Duodenal mucosa (tissue), 2 donors: ENCODE measurements around the gene WASHC4.

Experiments
- H3K27ac ChIP-seq: one replicate; pipeline ENCODE4 v1.7.0; 2013; ENCODE audit warnings: low read depth, low read length
- H3K27me3 ChIP-seq, 2 donors: one replicate each; pipeline ENCODE4 v1.7.0; 2013; ENCODE audit warnings: low read length in 2 of 2, control low read depth in 1 of 2; ENCODE audit not compliant: insufficient read depth in 2 of 2, control insufficient read depth in 1 of 2
- H3K36me3 ChIP-seq, 2 donors: one replicate each; pipeline ENCODE4 v1.7.0; 2013; ENCODE audit warnings: low read length in 2 of 2, control low read depth in 1 of 2; ENCODE audit not compliant: insufficient read depth in 2 of 2, control insufficient read depth in 1 of 2
- H3K4me1 ChIP-seq, 2 donors: one replicate each; pipeline ENCODE4 v1.7.0; 2013; ENCODE audit warnings: low read length in 2 of 2, control low read depth in 1 of 2; ENCODE audit not compliant: insufficient read depth in 2 of 2, control insufficient read depth in 1 of 2
- H3K4me3 ChIP-seq, 2 donors: one replicate each; pipeline ENCODE4 v1.7.0; 2013; ENCODE audit warnings: low read length in 2 of 2, low read depth in 1 of 2
- H3K9ac ChIP-seq, 2 donors: one replicate each; pipeline ENCODE4 v1.7.0; 2013; ENCODE audit warnings: low read length in 2 of 2, low read depth in 1 of 2
- H3K9me3 ChIP-seq, 2 donors: one replicate each; pipeline ENCODE4 v1.7.0; 2013; ENCODE audit warnings: low read length in 2 of 2, control low read depth in 1 of 2; ENCODE audit not compliant: control insufficient read depth in 1 of 2

The WASHC4 gene

DNA sequence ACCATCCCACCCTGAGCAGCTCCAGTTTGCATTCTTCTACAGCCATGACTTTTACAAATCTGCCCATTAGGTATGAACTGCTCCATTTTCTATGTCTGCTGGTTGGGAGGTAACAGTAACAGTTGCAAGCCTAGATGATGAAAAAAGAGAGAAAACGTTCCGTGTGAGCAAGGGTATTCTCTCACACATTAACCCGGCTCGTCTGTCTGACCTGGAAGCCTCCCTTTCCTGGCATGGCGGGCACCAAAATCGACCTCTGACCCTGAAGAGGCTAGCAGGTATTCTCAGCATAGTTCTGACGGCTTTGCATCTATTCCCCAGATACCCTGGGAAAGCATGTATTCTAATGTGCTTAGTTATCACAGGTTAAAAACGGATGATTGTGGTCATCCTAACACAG is 96.6 kb downstream of the WASHC4 start:
- H3K27me3 ChIP-seq: no peaks in the 10 kb centered on the region
- peaks cover 31 to 85% of the 10 kb centered on the region in 2 donors for H3K36me3 ChIP-seq
- no peak overlapping the region for H3K27ac ChIP-seq
- no peaks in the 10 kb centered on the region for H3K9me3 ChIP-seq
- H3K4me3 ChIP-seq: no peak overlapping the region
- H3K9ac ChIP-seq: no peak overlapping the region
- no peaks in the 10 kb centered on the region for H3K4me1 ChIP-seq

DNA sequence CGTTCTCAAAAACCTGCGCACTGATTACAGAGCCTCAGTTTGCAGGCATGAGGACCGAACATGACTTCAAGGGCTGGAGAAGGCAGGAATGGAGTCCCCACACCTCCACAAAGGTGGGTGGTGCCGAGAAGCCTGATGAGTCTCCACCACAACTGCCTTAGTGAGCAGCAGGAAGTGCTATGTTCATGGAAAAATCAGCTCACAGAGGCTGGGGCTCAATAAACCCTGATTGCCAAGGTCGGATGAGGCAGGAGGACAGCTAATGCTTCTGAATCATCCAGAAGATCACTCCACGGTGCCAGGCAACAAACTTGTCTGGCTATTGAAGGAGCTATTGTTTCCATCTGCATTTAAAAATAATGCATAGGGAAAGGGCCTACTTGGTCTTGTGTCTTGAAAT is 97.4 kb downstream of the WASHC4 start:
- Histone ChIP-seq H3K4me1 (no peaks in the 10 kb centered on the region), H3K9ac (no peak overlapping the region), H3K9me3 (no peaks in the 10 kb centered on the region), H3K36me3 (peaks cover 31 to 88% of the 10 kb centered on the region in 2 donors), H3K4me3 (no peak overlapping the region), H3K27ac (no peak overlapping the region), H3K27me3 (no peaks in the 10 kb centered on the region)

DNA sequence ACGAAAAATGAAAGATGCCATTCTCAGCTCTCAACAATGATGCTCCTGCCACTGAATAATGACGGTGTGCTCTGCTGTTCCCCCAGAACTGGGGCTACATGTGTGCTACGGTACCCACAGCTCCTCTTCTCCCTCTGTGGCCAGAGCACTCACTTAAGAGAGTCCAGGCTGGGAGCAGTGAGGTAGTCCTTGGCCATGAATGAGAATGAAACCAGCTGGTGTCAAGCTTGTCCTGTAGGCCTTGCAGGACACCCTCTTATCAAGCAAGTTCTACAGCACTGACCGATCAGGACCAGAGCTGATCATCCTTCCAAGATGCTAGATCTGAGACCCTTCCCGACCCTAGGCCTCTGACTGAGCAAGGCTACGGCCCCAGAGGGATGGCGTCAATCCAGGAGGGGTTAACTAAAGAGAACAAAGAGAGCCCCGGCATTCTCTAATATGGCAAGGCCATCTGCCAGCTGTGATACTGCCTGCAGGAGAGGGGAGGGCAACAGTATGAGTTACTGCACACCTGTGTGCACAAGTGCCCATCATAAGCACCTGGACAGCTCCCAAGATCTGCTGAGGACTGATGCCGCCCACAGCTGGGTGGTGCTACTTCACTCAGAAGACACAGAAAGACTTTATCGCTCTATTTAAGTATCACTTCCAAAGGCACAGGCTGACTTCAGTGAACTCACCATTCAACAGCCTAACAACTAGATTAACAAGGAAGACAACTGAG is 98.0 kb downstream of the WASHC4 start:
- no peak overlapping the region for H3K27ac ChIP-seq

DNA sequence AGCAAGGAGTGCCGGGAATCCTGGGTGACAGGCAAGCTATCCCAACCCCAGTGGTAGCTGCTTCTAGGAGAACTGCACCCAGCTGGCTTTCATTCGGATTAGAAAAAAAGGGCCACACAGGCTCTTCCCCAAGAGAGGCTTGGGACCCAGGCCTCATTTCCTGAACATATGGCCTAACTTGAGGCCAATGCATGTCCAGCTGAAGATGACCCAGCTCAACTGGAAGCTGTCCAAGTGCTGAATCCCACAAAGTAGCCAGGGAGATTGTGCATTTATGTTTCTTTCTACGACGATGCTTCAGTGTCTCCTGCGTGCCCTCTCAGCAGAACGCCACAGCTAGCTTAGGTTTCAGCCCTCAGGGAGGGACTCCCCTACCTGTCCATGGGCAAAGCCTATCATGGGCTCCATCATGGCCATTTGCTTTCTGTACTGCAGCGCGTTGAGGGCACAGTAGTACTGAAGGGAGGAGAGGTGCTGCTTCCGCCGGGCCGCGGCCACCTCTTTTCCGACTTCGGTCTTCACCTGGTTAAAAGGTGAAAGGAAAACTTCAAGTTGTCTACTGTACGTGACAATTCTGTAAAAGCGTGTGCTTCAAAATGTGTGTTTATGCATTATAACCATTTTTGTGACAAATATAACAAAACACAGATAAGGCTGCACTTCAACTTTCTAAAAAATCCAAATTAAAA is 99.3 kb downstream of the WASHC4 start:
- Histone ChIP-seq H3K4me3 (no peak overlapping the region), H3K9me3 (no peaks in the 10 kb centered on the region), H3K4me1 (no peaks in the 10 kb centered on the region), H3K27me3 (no peaks in the 10 kb centered on the region), H3K27ac (no peak overlapping the region), H3K9ac (no peak overlapping the region), H3K36me3 (peaks cover 35 to 90% of the 10 kb centered on the region in 2 donors)

More for the DNA sequence above, 98.0 kb downstream of the WASHC4 start:
- Histone ChIP-seq H3K4me3 (no peak overlapping the region), H3K27me3 (no peaks in the 10 kb centered on the region), H3K36me3 (peaks cover 31 to 85% of the 10 kb centered on the region in 2 donors), H3K9me3 (no peaks in the 10 kb centered on the region), H3K4me1 (no peaks in the 10 kb centered on the region), H3K9ac (no peak overlapping the region)

DNA sequence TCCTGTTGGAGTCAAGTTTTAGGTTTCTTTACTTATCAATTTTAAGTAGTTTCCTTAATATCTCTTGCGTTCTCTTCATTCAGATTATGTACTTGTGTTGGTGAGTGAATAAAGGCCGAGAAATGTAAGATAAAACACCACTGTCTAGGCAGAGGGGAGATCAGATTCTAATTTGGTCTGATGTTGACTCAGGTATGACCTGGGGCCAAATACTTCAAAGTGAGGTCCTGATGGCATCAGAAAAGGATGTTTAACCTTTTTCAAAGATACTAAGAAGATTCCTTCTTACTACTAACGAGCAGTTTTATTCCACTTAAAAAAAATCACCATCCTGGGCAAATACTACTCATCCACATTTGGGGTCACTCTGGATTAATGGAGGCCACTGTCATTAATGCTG is 101.6 kb downstream of the WASHC4 start:
- no peak overlapping the region for H3K27ac ChIP-seq
- H3K4me1 ChIP-seq: peaks cover 5 to 9% of the 10 kb centered on the region in 2 donors
- no peak overlapping the region for H3K9ac ChIP-seq
- no peaks in the 10 kb centered on the region for H3K27me3 ChIP-seq
- peaks cover 31 to 77% of the 10 kb centered on the region in 2 donors for H3K36me3 ChIP-seq
- no peak overlapping the region for H3K4me3 ChIP-seq
- H3K9me3 ChIP-seq: no peaks in the 10 kb centered on the region

DNA sequence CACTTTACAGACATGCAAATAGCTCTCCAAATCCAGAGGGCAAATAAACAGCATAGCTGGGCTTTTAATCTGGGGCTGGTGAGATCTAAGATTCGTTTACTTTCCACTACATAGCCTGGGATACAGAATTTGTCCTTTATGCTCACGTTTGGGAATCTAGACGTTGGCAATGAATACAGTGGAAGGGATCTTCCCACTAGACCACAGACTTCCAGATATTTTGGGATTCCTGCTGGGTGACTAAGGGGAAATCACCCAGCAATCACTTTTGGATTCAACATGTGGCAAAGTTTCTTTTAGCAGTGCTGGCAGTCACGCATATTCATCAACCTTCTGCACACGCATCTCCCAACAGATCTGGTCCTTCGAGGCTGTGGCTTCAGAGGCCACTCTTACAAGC is 104.9 kb downstream of the WASHC4 start:
- Histone ChIP-seq H3K4me3 (no peak overlapping the region), H3K27ac (no peak overlapping the region)

DNA sequence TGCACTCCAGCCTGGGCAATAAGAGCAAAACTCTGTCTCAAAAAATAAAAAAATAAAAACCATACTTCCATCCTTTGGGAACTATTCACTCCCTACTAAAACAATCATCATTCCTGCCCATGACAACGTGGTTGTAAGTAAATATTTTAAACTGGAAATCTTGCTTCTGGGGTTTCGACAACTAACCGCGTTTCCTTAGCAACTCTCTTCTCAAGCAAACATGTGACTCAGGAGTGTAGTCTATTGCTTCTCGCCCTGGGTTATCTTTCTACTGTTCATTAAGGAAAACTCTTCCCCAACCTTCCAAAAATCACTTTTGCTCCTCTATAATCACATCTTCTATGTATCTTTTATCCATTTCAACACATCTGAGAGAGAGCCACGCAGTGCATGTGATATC is 106.6 kb downstream of the WASHC4 start:
- H3K27me3 ChIP-seq: no peaks in the 10 kb centered on the region
- H3K9ac ChIP-seq: no peak overlapping the region
- peaks cover 19 to 26% of the 10 kb centered on the region in 2 donors for H3K4me1 ChIP-seq
- H3K9me3 ChIP-seq: no peaks in the 10 kb centered on the region
- H3K4me3 ChIP-seq: no peak overlapping the region
- H3K27ac ChIP-seq: no peak overlapping the region
- peaks cover 11 to 51% of the 10 kb centered on the region in 2 donors for H3K36me3 ChIP-seq

More for the DNA sequence above, 104.9 kb downstream of the WASHC4 start:
- Histone ChIP-seq H3K4me1 (peaks cover 18 to 19% of the 10 kb centered on the region in 2 donors), H3K27me3 (no peaks in the 10 kb centered on the region), H3K36me3 (peaks cover 11 to 63% of the 10 kb centered on the region in 2 donors), H3K9ac (no peak overlapping the region), H3K9me3 (no peaks in the 10 kb centered on the region)

DNA sequence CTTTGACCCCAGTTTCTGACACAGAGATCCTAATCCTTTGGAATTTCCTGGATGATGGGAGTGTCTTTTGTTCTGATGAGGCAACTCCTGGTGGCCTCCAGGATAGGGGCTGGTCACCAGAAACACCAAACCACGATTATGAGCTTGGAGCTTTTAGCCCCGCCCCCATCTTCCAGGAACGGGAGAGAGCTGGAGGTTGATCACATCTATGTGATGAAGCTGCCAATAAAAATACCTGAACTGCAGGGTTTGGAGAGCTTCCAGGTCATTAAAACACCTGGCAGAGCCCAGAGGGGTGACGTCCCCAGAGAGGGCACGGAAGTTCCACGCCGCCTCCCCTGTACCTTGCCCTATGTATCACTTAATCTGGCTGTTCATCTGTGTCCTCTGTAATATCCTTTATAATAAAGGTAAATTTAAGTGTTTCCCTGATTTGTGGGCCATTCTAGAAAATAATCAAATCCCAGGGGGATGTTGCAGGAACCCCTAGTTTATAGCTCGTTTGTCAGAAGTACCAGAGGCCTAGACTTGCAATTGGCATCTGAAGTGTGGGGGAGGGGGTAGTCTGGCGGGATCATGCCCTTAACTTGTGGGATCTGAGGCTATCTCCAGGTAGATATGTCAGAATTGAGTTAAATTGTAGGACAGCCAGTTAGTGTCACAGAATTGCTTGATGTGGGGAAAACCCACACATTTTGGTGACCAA is 107.3 kb downstream of the WASHC4 start:
- Histone ChIP-seq H3K27ac (peak overlapping the region; percentile 65), H3K27me3 (no peaks in the 10 kb centered on the region), H3K4me3 (no peak overlapping the region), H3K36me3 (peaks cover 13 to 44% of the 10 kb centered on the region in 2 donors), H3K4me1 (peaks cover 26 to 32% of the 10 kb centered on the region in 2 donors), H3K9ac (peak overlapping the region in 1 of 2 donors; percentile 22), H3K9me3 (no peaks in the 10 kb centered on the region)

DNA sequence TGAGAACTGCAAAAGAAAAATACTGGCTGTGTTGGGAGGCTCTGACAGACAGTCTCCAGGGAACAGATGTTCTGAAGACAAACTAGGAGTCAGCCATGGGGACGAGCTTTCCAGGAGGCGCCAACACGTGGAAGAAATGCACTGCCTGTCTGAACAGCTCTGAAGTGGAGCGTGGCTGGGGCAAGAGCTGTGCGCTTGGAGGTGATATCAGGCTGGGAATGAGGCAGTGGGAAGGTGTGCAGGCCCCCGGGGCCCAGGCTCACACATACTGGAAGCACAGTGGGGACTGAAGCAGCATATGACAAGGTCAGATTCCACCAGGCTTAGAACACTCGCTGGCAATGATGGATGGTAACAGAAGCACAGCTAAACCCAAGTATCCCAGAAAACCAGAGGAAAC is 110.9 kb downstream of the WASHC4 start:
- Histone ChIP-seq H3K4me1 (peaks cover 59 to 64% of the 10 kb centered on the region in 2 donors), H3K27ac (no peak overlapping the region), H3K36me3 (peaks cover 8 to 46% of the 10 kb centered on the region in 2 donors), H3K9ac (no peak overlapping the region), H3K4me3 (no peak overlapping the region), H3K27me3 (no peaks in the 10 kb centered on the region), H3K9me3 (no peaks in the 10 kb centered on the region)
